K562 (cell line): ENCODE data around the gene FCHO2. TPM values are rescaled to one million over a fixed set of nuclear protein-coding genes. Genes with fewer than 3 reads are reported as not detected.

ENCODE experiments used
- ATAC-seq: fragments of 200-7000 bp; cut with Tn5 transposase; 3 replicates; pipeline ENCODE4 v1.9.1; 2020; ENCODE audit warnings: moderate library complexity
- BruUV-seq: library from RNA; stranded (reverse); fragments of 400-500 nt; replicated peaks from 2 replicates; lab custom pipeline; 2021; lab: Mats Ljungman, UMichigan
- CTCF ChIA-PET: fragments of 300-600 bp; formaldehyde crosslinking; extraction: SDS; loops from one replicate; lab custom pipeline; 2021; ENCODE audit warnings: low intra/inter-chr PET ratio; lab: Yijun Ruan, JAX
- POLR2A ChIA-PET: fragments of 300-600, 350-650 bp; sonication (Branson Sonifier 250); formaldehyde crosslinking; extraction: SDS; loops from one replicate; lab custom pipeline; 2021; ENCODE audit warnings: antibody characterized with exemption, inconsistent platforms; lab: Yijun Ruan, JAX
- DNase-seq, 4 experiments: peaks; one replicate each; pipeline versions ENCODE4 v3.0.0 to v3.0.0-alpha.2; 2011 to 2018; ENCODE audit warnings: low spot score in 3 of 4, mixed read lengths in 3 of 4; ENCODE audit errors: extremely low read depth in 1 of 4
- FAIRE-seq: peaks from 2 replicates; lab custom pipeline; 2011; peaks lifted over from hg19 to GRCh38; lab: Jason Lieb, UNC
- H2AFZ ChIP-seq: 2 replicates; pipeline ENCODE4 v1.6.0; 2011; ENCODE audit warnings: low read depth, low read length, control low read depth, inconsistent platforms
- H3K27ac ChIP-seq: fragments of 200-600 bp; 3 replicates; pipeline ENCODE4 v1.8.0; 2011; ENCODE audit warnings: low read depth, mild to moderate bottlenecking, control low read depth, inconsistent platforms, low read length, moderate library complexity, mixed read lengths; ENCODE audit errors: extremely low read depth
- H3K27me3 ChIP-seq, 2 experiments: fragments of 300-600 bp in 1 of 2; 2 replicates in 1 of 2; 3 replicates in 1 of 2; pipeline versions ENCODE4 v1.6.0 to v1.8.0; 2011; ENCODE audit warnings: inconsistent platforms in 2 of 2, low read length in 2 of 2, mild to moderate bottlenecking in 1 of 2, mixed read lengths in 1 of 2, moderate library complexity in 1 of 2; ENCODE audit not compliant: control insufficient read depth in 2 of 2, insufficient read depth in 2 of 2
- H3K36me3 ChIP-seq: fragments of 300-600 bp; 3 replicates; pipeline ENCODE4 v1.8.0; 2011; ENCODE audit warnings: mild to moderate bottlenecking, low read length, inconsistent platforms; ENCODE audit not compliant: control insufficient read depth, insufficient read depth
- H3K4me1 ChIP-seq, 2 experiments: fragments of 200-600 bp in 1 of 2; replicated peaks in 1 of 2; 2 replicates in 1 of 2; 3 replicates in 1 of 2; pipeline versions ENCODE4 v1.5.1 to v1.8.0; 2011; ENCODE audit warnings: inconsistent platforms in 2 of 2, low read length in 2 of 2, mild to moderate bottlenecking in 1 of 2, mixed read lengths in 1 of 2, moderate library complexity in 1 of 2; ENCODE audit not compliant: control insufficient read depth in 2 of 2, insufficient read depth in 2 of 2
- H3K4me2 ChIP-seq: 2 replicates; pipeline ENCODE4 v1.6.1; 2011; ENCODE audit warnings: low read length, control low read depth, inconsistent platforms, mixed read lengths; ENCODE audit not compliant: insufficient read depth
- H3K4me3 ChIP-seq: fragments of 200-600 bp; sonication (generic), shearing (Covaris generic); 2 replicates; pipeline ENCODE4 v1.5.1; 2016; ENCODE audit warnings: control low read depth, inconsistent platforms
- H3K79me2 ChIP-seq: fragments of 200-600 bp; 3 replicates; pipeline ENCODE4 v1.8.0; 2011; ENCODE audit warnings: low read length, inconsistent platforms; ENCODE audit not compliant: control insufficient read depth, insufficient read depth
- H3K9ac ChIP-seq, 2 experiments: 2 replicates each; pipeline versions ENCODE4 v1.6.0 to v1.6.1; 2011; ENCODE audit warnings: low read depth in 2 of 2, low read length in 2 of 2, control low read depth in 1 of 2, inconsistent platforms in 1 of 2, mild to moderate bottlenecking in 1 of 2, mixed read lengths in 1 of 2; ENCODE audit not compliant: insufficient read depth in 1 of 2
- H3K9me1 ChIP-seq: one replicate; pipeline ENCODE4 v1.6.0; 2011; ENCODE audit warnings: inconsistent platforms, mild to moderate bottlenecking, low read length, moderate library complexity; ENCODE audit not compliant: control insufficient read depth, insufficient read depth
- H3K9me3 ChIP-seq: replicated peaks from 2 replicates; pipeline ENCODE4 v1.5.1; 2011; ENCODE audit warnings: low read depth, low read length, inconsistent platforms; ENCODE audit not compliant: control insufficient read depth, insufficient read depth
- H4K20me1 ChIP-seq: replicated peaks from 2 replicates; pipeline ENCODE4 v1.6.1; 2011; ENCODE audit warnings: low read length, inconsistent platforms, mixed read lengths; ENCODE audit not compliant: control insufficient read depth, insufficient read depth
- POU5F1 ChIP-seq: fragments of 150-350 bp; IDR thresholded peaks from 2 replicates; pipeline ENCODE4 v1.6.1; 2014; ENCODE audit warnings: borderline replicate concordance, low read length, low read depth, mild to moderate bottlenecking; ENCODE audit not compliant: partially characterized antibody
- TFAM ChIP-seq: fragments of 250-450 bp; sonication (Bioruptor Pico); conservative IDR thresholded peaks from 2 replicates; pipeline ENCODE4 v1.5.0; 2021; ENCODE audit warnings: mild to moderate bottlenecking, moderate library complexity
- ZNF263 ChIP-seq: sonication (generic); formaldehyde crosslinking; IDR thresholded peaks from 2 replicates; pipeline ENCODE4 v1.8.0; 2022; ENCODE audit warnings: mild to moderate bottlenecking, missing genetic modification reagents, borderline replicate concordance
- whole genome bisulfite sequencing: fragments of 100-300 bp; shearing (Covaris generic); methylation state at CpG from one replicate; pipeline ENCODE4 v1.1.6; 2016; ENCODE audit warnings: low coverage, mixed read lengths; ENCODE audit not compliant: insufficient coverage; ENCODE audit errors: missing lambda C conversion rate; 5-methylcytosine and 5-hydroxymethylcytosine counted together
- in situ Hi-C: fragments of 300-500 bp; cut with MboI; formaldehyde crosslinking; loops from 4 replicates; pipeline ENCODE4 v1.15.0; 2018; ENCODE audit warnings: inconsistent platforms, mixed read lengths
- intact Hi-C: fragments of 100-400 bp; cut with micrococcal nuclease; formaldehyde crosslinking; loops from 2 replicates; pipeline ENCODE4 v1.14.2; 2022
- polyA plus RNA-seq, 8 experiments: library from polyadenylated mRNA; depleted of rRNA in 4 of 8; stranded (reverse) in 5 of 8; unstranded in 3 of 8; fragments of >200 nt; fragmentation: Nextera tagmentation in 2 of 8; fragmentation: Illumina TruSeq in 1 of 8; extraction: Ambion mirVana in 2 of 8; extraction: Trizol in 1 of 8; gene quantifications; 2 replicates each; pipeline versions ENCODE4 v1.2.1 to v1.2.3, GENCODE V29; 2011 to 2014; ENCODE audit warnings: inconsistent platforms in 1 of 8, missing spikeins in 1 of 8
- total RNA-seq, 7 experiments: library from RNA; depleted of rRNA in 6 of 7; stranded (reverse); fragments of >200 nt in 6 of 7; fragmentation: Illumina TruSeq in 2 of 7; extraction: Trizol in 2 of 7; gene quantifications; 2 replicates each; pipeline versions ENCODE4 v1.2.1 to v1.2.3, GENCODE V29; 2011 to 2021; ENCODE audit warnings: low replicate concordance in 1 of 7
- TF ChIP-seq, protein P1 (sequence below): fragments of 450-650 bp; IDR thresholded peaks from 2 replicates; pipeline ENCODE4 v1.6.1; 2016; ENCODE audit warnings: antibody characterized with exemption

FCHO2 gene
- total and polyA plus RNA-seq, 9 of the 15 experiments (the other 6 are each of a cell fraction or from before 2014, with no cell fraction given), result 4.4 to 13.4 (median 8.3) TPM

DNA sequence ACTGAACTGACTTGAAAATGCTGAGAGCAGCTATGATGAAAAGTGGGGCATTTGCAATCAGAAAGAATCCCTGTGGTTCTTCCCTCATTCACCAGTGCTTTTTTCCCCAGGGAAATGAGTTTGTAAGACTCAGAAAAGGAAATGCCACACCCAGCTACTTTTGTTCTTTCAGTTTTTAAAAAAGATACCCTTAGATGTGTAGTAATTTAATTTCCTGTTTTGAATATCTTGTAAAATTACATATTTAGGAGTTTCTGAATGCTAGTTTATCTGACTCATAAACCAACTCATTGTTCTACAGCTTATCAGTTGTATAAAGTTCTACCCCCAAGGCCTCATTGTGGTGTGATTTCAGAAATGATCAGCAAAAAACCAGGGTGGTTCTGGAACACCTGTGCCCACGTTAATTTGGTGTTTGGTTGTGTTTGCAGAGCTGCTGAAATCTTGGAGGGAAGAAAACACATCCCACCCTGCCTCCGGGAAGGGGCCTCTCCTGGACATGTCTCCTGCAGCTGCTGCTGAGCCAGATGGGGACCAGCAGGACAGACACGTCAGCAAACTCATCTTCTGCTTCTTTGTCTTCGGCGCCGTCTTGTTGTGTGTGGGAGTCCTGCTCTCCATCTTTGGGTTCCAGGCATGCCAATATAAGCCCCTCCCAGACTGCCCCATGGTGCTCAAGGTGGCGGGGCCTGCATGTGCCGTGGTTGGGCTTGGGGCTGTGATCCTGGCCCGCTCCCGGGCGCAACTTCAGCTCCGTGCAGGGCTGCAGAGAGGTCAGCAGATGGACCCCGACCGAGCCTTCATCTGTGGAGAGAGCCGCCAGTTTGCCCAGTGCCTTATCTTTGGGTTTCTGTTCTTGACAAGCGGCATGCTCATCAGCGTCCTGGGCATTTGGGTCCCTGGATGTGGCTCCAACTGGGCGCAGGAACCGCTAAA, 167.3 kb downstream of the FCHO2 start:
- Histone ChIP-seq H3K36me3 (no peaks in the 10 kb centered on the region), H2AFZ (no peak overlapping the region), H3K79me2 (no peaks in the 10 kb centered on the region), H3K9ac (no peak overlapping the region), H3K4me1 (peaks cover 0 to 17% of the 10 kb centered on the region in 2 experiments; a peak in 2 of 5 replicates), H3K4me2 (no peak overlapping the region), H3K4me3 (no peak overlapping the region), H3K27ac (no peak overlapping the region), H3K9me1 (no peaks in the 10 kb centered on the region), H4K20me1 (no peaks in the 10 kb centered on the region), H3K9me3 (no peaks in the 10 kb centered on the region), H3K27me3 (peaks cover 36 to 66% of the 10 kb centered on the region in 2 experiments; a peak in 4 of 5 replicates)
- POLR2A ChIA-PET, result no interaction called here
- BruUV-seq, result no TSS peak
- WGBS, result 1% methylated on average over 18 of the region's 19 CpGs
- no peak for DNase-seq
- TF ChIP-seq TFAM (CRISPR knock-in tag), result no peak
- TF ChIP-seq, protein P1, sequence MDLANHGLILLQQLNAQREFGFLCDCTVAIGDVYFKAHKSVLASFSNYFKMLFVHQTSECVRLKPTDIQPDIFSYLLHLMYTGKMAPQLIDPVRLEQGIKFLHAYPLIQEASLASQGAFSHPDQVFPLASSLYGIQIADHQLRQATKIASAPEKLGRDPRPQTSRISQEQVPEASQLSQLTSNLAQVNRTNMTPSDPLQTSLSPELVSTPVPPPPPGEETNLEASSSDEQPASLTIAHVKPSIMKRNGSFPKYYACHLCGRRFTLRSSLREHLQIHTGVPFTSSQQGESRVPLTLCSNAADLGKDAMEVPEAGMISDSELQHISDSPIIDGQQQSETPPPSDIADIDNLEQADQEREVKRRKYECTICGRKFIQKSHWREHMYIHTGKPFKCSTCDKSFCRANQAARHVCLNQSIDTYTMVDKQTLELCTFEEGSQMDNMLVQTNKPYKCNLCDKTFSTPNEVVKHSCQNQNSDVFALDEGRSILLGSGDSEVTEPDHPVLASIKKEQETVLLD, result no peak
- TF ChIP-seq ZNF263 (CRISPR knock-in tag), result no peak
- TF ChIP-seq POU5F1, result no peak
- intact Hi-C loops, result no loop called here
- no peak for FAIRE-seq
- CTCF ChIA-PET, result no interaction called here
- ATAC-seq, result peak; percentile 53; the same call in 2 of the 3 replicates
- in situ Hi-C loops, result no loop called here
